GM10266 (cell line): Measurements from ENCODE around the gene SMAD6.

Experiments used
- DNase-seq: peaks from one replicate; pipeline ENCODE4 v3.0.0; 2012; ENCODE audit errors: extremely low spot score
- TF ChIP-seq, protein P1 (sequence below): IDR thresholded peaks from 2 replicates; pipeline ENCODE4 v1.5.1; 2012; ENCODE audit warnings: mild to moderate bottlenecking, low read depth; ENCODE audit not compliant: control insufficient read depth, insufficient read depth; ENCODE audit errors: missing control alignments

Gene SMAD6

DNA sequence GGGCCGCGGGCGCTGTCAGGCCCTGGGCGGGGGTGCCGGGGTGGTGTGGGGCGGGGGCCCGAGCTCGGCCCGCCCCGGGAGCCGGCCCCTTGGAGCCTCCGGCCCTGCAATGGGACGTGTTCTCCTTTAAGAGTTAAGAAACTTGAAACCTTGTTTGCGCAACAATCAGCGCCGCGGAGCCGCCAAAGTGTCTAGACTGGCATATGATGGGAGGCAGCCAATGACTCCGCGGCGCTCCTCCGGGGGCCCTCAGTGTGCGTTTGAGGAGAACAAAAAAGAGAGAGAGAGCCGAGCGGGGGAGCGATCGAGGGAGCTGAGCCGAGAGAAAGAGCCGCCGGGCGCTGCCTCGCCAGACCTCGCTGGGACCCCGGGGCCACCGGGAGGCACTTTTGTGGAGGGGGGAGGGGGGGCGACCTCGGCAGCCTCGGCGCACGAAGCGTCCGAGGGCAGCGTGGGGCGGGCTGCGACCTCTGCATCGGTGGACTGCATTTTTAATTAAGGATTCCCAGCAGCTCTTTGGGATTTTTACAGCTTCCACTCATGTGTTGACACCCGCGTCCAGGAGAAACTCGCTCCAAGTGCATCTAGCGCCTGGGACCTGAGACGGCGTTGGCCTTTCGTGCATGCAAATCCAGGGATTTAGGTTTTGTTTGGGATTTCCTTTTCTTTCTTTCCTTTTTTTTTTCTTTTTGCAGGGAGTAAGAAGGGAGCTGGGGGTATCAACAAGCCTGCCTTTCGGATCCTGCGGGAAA lies at the start of gene SMAD6:
TSS of gene SMAD6 (plus strand) at position 202 of the 752 bp plus-strand sequence. CDS start 1,023 bp downstream, outside the sequence.
- DNase-seq = peak; percentile 76
- TF ChIP-seq, protein P1, sequence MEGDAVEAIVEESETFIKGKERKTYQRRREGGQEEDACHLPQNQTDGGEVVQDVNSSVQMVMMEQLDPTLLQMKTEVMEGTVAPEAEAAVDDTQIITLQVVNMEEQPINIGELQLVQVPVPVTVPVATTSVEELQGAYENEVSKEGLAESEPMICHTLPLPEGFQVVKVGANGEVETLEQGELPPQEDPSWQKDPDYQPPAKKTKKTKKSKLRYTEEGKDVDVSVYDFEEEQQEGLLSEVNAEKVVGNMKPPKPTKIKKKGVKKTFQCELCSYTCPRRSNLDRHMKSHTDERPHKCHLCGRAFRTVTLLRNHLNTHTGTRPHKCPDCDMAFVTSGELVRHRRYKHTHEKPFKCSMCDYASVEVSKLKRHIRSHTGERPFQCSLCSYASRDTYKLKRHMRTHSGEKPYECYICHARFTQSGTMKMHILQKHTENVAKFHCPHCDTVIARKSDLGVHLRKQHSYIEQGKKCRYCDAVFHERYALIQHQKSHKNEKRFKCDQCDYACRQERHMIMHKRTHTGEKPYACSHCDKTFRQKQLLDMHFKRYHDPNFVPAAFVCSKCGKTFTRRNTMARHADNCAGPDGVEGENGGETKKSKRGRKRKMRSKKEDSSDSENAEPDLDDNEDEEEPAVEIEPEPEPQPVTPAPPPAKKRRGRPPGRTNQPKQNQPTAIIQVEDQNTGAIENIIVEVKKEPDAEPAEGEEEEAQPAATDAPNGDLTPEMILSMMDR = no peak

DNA sequence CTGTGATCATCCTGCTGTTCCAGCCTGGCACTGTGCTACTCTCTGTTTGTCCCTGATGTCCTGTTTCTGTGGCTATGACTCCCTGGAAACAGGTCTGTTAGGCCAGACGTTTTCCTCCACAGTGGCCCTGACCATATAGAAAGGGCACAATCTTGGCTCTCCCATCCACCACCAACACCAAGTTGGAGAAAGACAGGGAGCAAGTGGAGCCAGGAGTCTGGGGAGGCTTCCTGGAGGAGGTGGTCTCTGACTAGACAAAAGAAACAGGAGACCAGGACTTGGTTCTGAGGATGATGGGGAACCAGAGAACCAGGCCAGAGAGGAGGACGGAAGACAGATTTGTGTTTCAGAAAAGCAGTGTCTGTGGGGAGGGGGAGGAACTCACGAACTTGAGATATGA lies 49.2 kb upstream of the SMAD6 start:
- DNase-seq = no peak
- TF ChIP-seq, protein P1 = no peak

DNA sequence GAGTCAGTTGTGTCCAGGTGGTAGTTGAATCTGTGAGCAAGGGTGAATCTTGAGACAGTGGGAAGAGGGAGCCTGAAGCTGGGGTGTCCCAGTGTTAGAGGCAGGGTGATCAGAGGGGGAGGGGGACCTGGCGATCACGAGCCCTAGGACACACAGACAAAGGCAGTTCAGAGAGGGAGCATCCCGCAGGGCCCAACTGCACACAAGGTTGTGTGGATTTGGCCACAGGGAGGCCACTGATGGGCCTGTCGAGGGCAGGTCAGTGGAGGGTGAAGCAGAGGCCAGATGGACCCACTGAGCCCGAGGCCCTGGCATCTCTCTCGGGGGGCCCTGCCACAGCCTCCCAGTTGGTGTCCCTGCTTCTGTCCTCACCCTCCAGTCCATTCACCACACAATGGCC lies 48.6 kb upstream of the SMAD6 start:
- TF ChIP-seq, protein P1 = no peak
- DNase-seq = no peak

DNA sequence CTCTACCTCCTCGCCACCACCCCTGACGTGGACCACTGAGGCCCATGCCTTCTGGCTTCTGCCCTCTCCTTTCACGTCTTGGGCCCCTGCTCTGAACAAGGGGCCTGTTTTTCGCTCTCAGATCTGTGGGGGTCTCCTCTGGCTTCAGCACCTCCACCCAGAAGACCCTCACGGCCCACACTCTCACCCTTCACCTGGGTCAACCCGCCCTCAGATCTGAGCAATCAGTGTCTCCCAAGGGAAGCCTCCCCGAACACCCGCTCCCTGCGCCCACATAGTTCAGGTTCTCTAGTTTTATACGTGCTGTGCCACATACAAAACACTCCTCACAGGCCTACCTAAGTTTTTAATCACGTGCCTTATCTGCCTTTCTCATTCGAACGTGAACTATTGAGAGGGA lies 48.2 kb upstream of the SMAD6 start:
- DNase-seq = no peak
- TF ChIP-seq, protein P1 = no peak

DNA sequence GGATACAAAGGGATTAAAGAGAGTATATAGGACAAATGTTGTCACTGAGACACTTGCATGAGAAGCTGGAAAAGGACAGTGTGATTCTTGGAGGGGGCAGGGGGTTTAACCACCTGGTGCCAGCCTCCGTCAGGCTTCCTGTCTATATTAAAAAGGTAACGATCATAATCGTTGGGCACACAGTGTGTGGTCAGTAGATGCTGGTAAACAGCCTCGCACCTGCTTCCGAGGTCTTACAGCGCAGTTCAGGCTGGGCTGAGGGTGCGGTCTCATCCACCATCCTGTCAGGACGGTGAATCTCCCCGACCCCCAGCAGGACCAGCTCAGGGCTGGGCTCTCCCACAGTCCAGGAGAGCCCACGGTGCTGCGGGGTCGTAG lies 47.7 kb upstream of the SMAD6 start:
- DNase-seq = no peak
- TF ChIP-seq, protein P1 = no peak

DNA sequence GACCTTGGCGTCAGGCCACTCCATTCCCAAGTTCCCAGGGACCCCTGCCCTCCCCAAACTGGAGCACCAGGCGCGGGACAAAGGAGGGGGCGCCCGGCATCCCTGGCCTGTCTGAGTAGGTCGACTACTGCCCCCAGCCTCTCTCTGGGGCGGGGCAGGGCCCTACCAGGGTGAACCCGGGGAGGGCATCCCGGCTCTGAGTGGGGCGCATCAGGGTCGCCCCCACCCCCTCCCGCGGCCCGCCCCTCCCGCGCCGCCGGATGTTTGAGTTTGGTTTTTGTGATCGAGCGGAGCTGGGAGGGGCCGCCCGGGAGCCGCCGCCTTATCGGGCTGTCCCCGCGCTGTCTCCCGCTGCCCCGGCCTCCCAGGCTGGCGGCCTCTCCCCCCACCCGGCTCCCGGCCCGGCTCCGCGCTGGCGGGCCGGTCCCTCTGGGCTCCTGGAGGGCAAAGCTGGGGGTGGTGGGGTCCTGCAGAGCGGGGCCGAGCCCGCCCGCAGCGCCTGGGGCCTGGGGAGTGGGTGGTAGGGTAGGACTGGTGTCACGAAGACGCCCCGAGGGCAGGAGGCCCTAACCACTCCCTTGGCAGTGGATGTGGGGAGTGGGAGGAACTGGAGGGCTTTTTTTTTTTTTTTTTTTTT lies 47.2 kb upstream of the SMAD6 start:
- TF ChIP-seq, protein P1 = no peak
- no peak for DNase-seq

DNA sequence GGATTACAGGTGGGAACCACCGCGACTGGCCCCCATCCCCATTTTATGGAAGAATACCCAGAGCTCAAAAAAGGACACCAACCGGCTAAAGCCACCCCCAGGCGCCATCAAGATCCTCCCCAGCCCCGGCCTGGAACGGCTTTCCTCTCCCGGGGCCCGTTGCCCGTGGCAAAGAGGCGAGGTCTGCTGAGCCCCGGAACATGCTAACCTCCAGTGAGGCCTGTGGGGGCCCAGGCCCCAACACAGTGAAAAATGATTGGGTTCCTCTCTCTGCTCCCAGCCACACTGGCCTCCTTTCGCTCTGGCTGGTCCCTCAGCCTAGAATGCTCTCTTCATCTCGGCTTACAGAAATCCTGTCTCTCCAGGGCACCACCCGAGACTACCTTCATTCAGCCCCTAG lies 46.5 kb upstream of the SMAD6 start:
- TF ChIP-seq, protein P1 = no peak
- no peak for DNase-seq
